ENCODE measurements around the gene MAPKAP1.
A peak's percentile ranks its signal among the peaks of the same experiment; 100 is the strongest.
"Not testable (repeated sequence)": the region's sequence is repeated elsewhere in the genome, so short reads cannot be mapped to it uniquely, and the experiment has no call there.

The MAPKAP1 gene

GRCh38 chr9:125726456-125727132 lies 19.6 kb upstream of the MAPKAP1 start:
- no peak for DNase-seq

GRCh38 chr9:125707472-125707804 lies 430 bp upstream of the MAPKAP1 start:
- no peak for DNase-seq

GRCh38 chr9:125705893-125706292 lies 1.1 kb downstream of the MAPKAP1 start:
- DNase-seq, result no peak

GRCh38 chr9:125703662-125704061 lies 3.3 kb downstream of the MAPKAP1 start:
- DNase-seq, result no peak

- no peak for DNase-seq
These were observed 5.7 kb downstream of the MAPKAP1 start for GRCh38 chr9:125701351-125701750.

- DNase-seq, result no peak
These were observed 6.2 kb downstream of the MAPKAP1 start for GRCh38 chr9:125700791-125701190.

- no peak for DNase-seq
These were observed 7.1 kb downstream of the MAPKAP1 start for GRCh38 chr9:125699870-125700269.

GRCh38 chr9:125696106-125696647 lies 10.8 kb downstream of the MAPKAP1 start:
- no peak for DNase-seq

- not testable (repeated sequence) for DNase-seq
These were observed 11.5 kb downstream of the MAPKAP1 start for GRCh38 chr9:125695548-125695947.

GRCh38 chr9:125694478-125694877 lies 12.5 kb downstream of the MAPKAP1 start:
- no peak for DNase-seq

GRCh38 chr9:125693492-125693891 lies 13.5 kb downstream of the MAPKAP1 start:
- not testable (repeated sequence) for DNase-seq

- no peak for DNase-seq
These were observed 15.1 kb downstream of the MAPKAP1 start for GRCh38 chr9:125691869-125692268.

GRCh38 chr9:125690679-125691078 lies 16.3 kb downstream of the MAPKAP1 start:
- DNase-seq, result peak; percentile 33

- no peak for DNase-seq
These were observed 19.7 kb downstream of the MAPKAP1 start for GRCh38 chr9:125687163-125687863.

GRCh38 chr9:125685167-125685566 lies 21.8 kb downstream of the MAPKAP1 start:
- no peak for DNase-seq

- peak; percentile 9 for DNase-seq
These were observed 23.5 kb downstream of the MAPKAP1 start for GRCh38 chr9:125683486-125683885.

- no peak for DNase-seq
These were observed 24.7 kb downstream of the MAPKAP1 start for GRCh38 chr9:125682340-125682739.

- no peak for DNase-seq
These were observed 25.4 kb downstream of the MAPKAP1 start for GRCh38 chr9:125681657-125682056.

GRCh38 chr9:125681086-125681622 lies 25.9 kb downstream of the MAPKAP1 start:
- no peak for DNase-seq

GRCh38 chr9:125680445-125680844 lies 26.6 kb downstream of the MAPKAP1 start:
- no peak for DNase-seq

GRCh38 chr9:125679597-125680189 lies 27.3 kb downstream of the MAPKAP1 start:
- no peak for DNase-seq

GRCh38 chr9:125674981-125675973 lies 31.7 kb downstream of the MAPKAP1 start:
- no peak for DNase-seq
